Ovary (tissue), 3 donors: ENCODE results near the gene ADCK1.
"Not testable (repeated sequence)": the region's sequence is repeated elsewhere in the genome, so short reads cannot be mapped to it uniquely, and the experiment has no call there.

Experiments used
- POLR2A ChIP-seq: fragments of 450-650 bp; IDR thresholded peaks from one replicate; pipeline ENCODE4 v1.6.1; 2017; ENCODE audit warnings: antibody characterized with exemption, mild to moderate bottlenecking, moderate library complexity
- TF ChIP-seq, protein P1 (sequence below), 3 donors: fragments of 450-650 bp in 2 of 3; fragments of 200-600 bp in 1 of 3; IDR thresholded peaks; one replicate each; pipeline versions ENCODE4 v1.5.1 to v1.8.0; 2016 to 2022; ENCODE audit warnings: antibody characterized with exemption in 3 of 3, mild to moderate bottlenecking in 1 of 3
- donor health status: DM: no; HTN: no; CAD: no.

- TF ChIP-seq, protein P1, sequence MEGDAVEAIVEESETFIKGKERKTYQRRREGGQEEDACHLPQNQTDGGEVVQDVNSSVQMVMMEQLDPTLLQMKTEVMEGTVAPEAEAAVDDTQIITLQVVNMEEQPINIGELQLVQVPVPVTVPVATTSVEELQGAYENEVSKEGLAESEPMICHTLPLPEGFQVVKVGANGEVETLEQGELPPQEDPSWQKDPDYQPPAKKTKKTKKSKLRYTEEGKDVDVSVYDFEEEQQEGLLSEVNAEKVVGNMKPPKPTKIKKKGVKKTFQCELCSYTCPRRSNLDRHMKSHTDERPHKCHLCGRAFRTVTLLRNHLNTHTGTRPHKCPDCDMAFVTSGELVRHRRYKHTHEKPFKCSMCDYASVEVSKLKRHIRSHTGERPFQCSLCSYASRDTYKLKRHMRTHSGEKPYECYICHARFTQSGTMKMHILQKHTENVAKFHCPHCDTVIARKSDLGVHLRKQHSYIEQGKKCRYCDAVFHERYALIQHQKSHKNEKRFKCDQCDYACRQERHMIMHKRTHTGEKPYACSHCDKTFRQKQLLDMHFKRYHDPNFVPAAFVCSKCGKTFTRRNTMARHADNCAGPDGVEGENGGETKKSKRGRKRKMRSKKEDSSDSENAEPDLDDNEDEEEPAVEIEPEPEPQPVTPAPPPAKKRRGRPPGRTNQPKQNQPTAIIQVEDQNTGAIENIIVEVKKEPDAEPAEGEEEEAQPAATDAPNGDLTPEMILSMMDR (IDR thresholded peaks at IDR 0.05) = not testable (repeated sequence)
- not testable (repeated sequence) for TF ChIP-seq POLR2A
Measured at GRCh38 chr14:77959686-77960085, 159.8 kb downstream of the ADCK1 start.
